GM23338 (cell line): ENCODE results near the gene ETFRF1. TPM values are rescaled to one million over a fixed set of nuclear protein-coding genes. Genes with fewer than 3 reads are reported as not detected.

ENCODE experiments used
- ATAC-seq: fragments of 200-7000 bp; cut with Tn5 transposase; 3 replicates; pipeline ENCODE4 v1.9.1; 2020
- DNase-seq: peaks from one replicate; pipeline ENCODE4 v3.0.0-alpha.2; 2015; ENCODE audit warnings: low spot score
- H2AFZ ChIP-seq: fragments of 200-600 bp; sonication (generic); 2 replicates; pipeline ENCODE4 v1.8.0; 2016; ENCODE audit warnings: antibody characterized with exemption, mild to moderate bottlenecking, moderate library complexity
- H3F3A ChIP-seq: fragments of 200-600 bp; sonication (generic); replicated peaks from 2 replicates; pipeline ENCODE4 v1.8.0; 2017; ENCODE audit warnings: antibody characterized with exemption, mixed run types, low read depth
- H3K27ac ChIP-seq: fragments of 200-600 bp; sonication (generic); 2 replicates; pipeline ENCODE4 v1.6.1; 2016; ENCODE audit warnings: low read depth
- H3K27me3 ChIP-seq: fragments of 200-600 bp; sonication (generic); 2 replicates; pipeline ENCODE4 v1.8.0; 2016; ENCODE audit warnings: mild to moderate bottlenecking, mixed run types, moderate library complexity; ENCODE audit not compliant: insufficient read depth
- H3K36me3 ChIP-seq: fragments of 200-600 bp; sonication (generic); 2 replicates; pipeline ENCODE4 v1.8.0; 2016; ENCODE audit warnings: mild to moderate bottlenecking; ENCODE audit not compliant: insufficient read depth
- H3K4me1 ChIP-seq: fragments of 200-600 bp; sonication (generic); 2 replicates; pipeline ENCODE4 v1.8.0; 2016; ENCODE audit warnings: mild to moderate bottlenecking, moderate library complexity; ENCODE audit not compliant: insufficient read depth
- H3K4me2 ChIP-seq: fragments of 200-600 bp; sonication (generic); 2 replicates; pipeline ENCODE4 v1.7.1; 2017; ENCODE audit warnings: mixed run types
- H3K4me3 ChIP-seq: fragments of 200-600 bp; sonication (generic); 2 replicates; pipeline ENCODE4 v1.6.1; 2016; ENCODE audit warnings: mixed run types
- H3K79me2 ChIP-seq: fragments of 200-600 bp; sonication (generic); replicated peaks from 2 replicates; pipeline ENCODE4 v1.8.0; 2017; ENCODE audit warnings: mild to moderate bottlenecking; ENCODE audit not compliant: insufficient read depth
- H3K9me2 ChIP-seq: fragments of 200-600 bp; sonication (generic); 2 replicates; pipeline ENCODE4 v1.8.0; 2017; ENCODE audit not compliant: insufficient read depth
- H4K20me1 ChIP-seq: fragments of 200-600 bp; sonication (generic); replicated peaks from 2 replicates; pipeline ENCODE4 v1.8.0; 2017; ENCODE audit warnings: mild to moderate bottlenecking; ENCODE audit not compliant: insufficient read depth
- H3K27ac Mint-ChIP-seq: 2 replicates; pipeline ENCODE4 v1.8.0; 2020; ENCODE audit warnings: inconsistent platforms, mild to moderate bottlenecking, moderate library complexity, mixed read lengths
- H3K27me3 Mint-ChIP-seq: 3 replicates; pipeline ENCODE4 v1.8.0; 2022; ENCODE audit warnings: low read depth, mild to moderate bottlenecking, moderate library complexity, mixed read lengths, inconsistent platforms; ENCODE audit not compliant: insufficient read depth, poor library complexity
- H3K36me3 Mint-ChIP-seq: 3 replicates; pipeline ENCODE4 v1.8.0; 2021; ENCODE audit warnings: low read depth, mild to moderate bottlenecking, inconsistent platforms, moderate library complexity, mixed read lengths
- H3K4me1 Mint-ChIP-seq: 3 replicates; pipeline ENCODE4 v1.8.0; 2020; ENCODE audit warnings: mild to moderate bottlenecking, inconsistent platforms, mixed read lengths
- H3K4me3 Mint-ChIP-seq: 3 replicates; pipeline ENCODE4 v1.8.0; 2021; ENCODE audit warnings: moderate library complexity, mild to moderate bottlenecking, inconsistent platforms, mixed read lengths
- H3K9me3 Mint-ChIP-seq: 3 replicates; pipeline ENCODE4 v1.8.0; 2020; ENCODE audit warnings: moderate library complexity, mild to moderate bottlenecking, inconsistent platforms, mixed read lengths
- CTCF ChIP-seq, 2 experiments: fragments of 200-600 bp in 1 of 2; sonication (generic) in 1 of 2; conservative IDR thresholded peaks; 2 replicates each; pipeline versions ENCODE4 v1.5.1 to v1.6.1; 2016 to 2017; ENCODE audit warnings: antibody characterized with exemption in 2 of 2, low read depth in 2 of 2, mild to moderate bottlenecking in 2 of 2, moderate library complexity in 1 of 2
- ETS1 ChIP-seq: IDR thresholded peaks from 2 replicates; pipeline ENCODE4 v1.6.1; 2016; ENCODE audit warnings: antibody characterized with exemption
- EZH2 ChIP-seq: fragments of 200-600 bp; sonication (generic); IDR thresholded peaks from one replicate; pipeline ENCODE4 v1.8.0; 2017; ENCODE audit warnings: antibody characterized with exemption, mild to moderate bottlenecking, low read depth; ENCODE audit not compliant: unreplicated experiment
- ZNF462 ChIP-seq: fragments of 250-450 bp; sonication (Bioruptor Pico); IDR thresholded peaks from 2 replicates; pipeline ENCODE4 v1.5.0; 2020; ENCODE audit warnings: mild to moderate bottlenecking, moderate library complexity
- polyA plus RNA-seq: library from polyadenylated mRNA; unstranded; fragments of >200 nt; fragmentation: Nextera tagmentation; extraction: Ambion mirVana; gene quantifications from 2 replicates; pipeline ENCODE4 v1.2.1, GENCODE V29; 2016
- total RNA-seq: library from RNA; depleted of rRNA; stranded (reverse); fragments of >200 nt; shearing (Covaris generic); gene quantifications from 2 replicates; pipeline ENCODE4 v1.2.3, GENCODE V29; 2014

Gene ETFRF1
- total and polyA plus RNA-seq, 2 experiments from 2014 or later: 8.1 to 14.2 TPM

GRCh38 chr12:25253371-25254068 lies 58.5 kb downstream of the ETFRF1 start (continued):
- no peak for TF ChIP-seq ZNF462

- no peaks in the 10 kb centered on the region for H3F3A ChIP-seq
- no peak overlapping the region for H3K4me3 Mint-ChIP-seq
- no peak overlapping the region for H3K27ac Mint-ChIP-seq
- no peaks in the 10 kb centered on the region for H3K36me3 ChIP-seq
- H4K20me1 ChIP-seq: peaks cover 3% of the 10 kb centered on the region; the same call in 1 of the 2 replicates
- H3K27me3 Mint-ChIP-seq: peaks cover 4% of the 10 kb centered on the region
- H3K4me2 ChIP-seq: no peak overlapping the region
- H3K9me3 Mint-ChIP-seq: no peaks in the 10 kb centered on the region
- H3K4me3 ChIP-seq: no peak overlapping the region
- H3K79me2 ChIP-seq: peaks cover 9% of the 10 kb centered on the region
- H2AFZ ChIP-seq: peak overlapping the region; percentile 11; the same call in 1 of the 2 replicates
- H3K27ac ChIP-seq: no peak overlapping the region
- ATAC-seq (no peak), DNase-seq (no peak)
- peaks cover 38% of the 10 kb centered on the region for H3K4me1 Mint-ChIP-seq
- peaks cover 13% of the 10 kb centered on the region; the same call in 1 of the 2 replicates for H3K27me3 ChIP-seq
- peaks cover 22% of the 10 kb centered on the region for H3K4me1 ChIP-seq
- H3K36me3 Mint-ChIP-seq: no peaks in the 10 kb centered on the region
- H3K9me2 ChIP-seq: no peaks in the 10 kb centered on the region
- TF ChIP-seq CTCF (conservative IDR thresholded peaks at IDR 0.05; ENCODE audit: low read depth in 2 of 2) (no peak), ETS1 (no peak), EZH2 (no peak), ZNF462 (no peak)
Observed at GRCh38 chr12:25254271-25254880, 59.3 kb downstream of the ETFRF1 start.
